Measurements from ENCODE around the gene NUMBL. TPM values are rescaled to one million over a fixed set of nuclear protein-coding genes. Genes with fewer than 3 reads are reported as not detected.

NUMBL gene
- polyA plus RNA-seq, 12 donors: 19.9 to 119 (median 26.9) TPM

DNA sequence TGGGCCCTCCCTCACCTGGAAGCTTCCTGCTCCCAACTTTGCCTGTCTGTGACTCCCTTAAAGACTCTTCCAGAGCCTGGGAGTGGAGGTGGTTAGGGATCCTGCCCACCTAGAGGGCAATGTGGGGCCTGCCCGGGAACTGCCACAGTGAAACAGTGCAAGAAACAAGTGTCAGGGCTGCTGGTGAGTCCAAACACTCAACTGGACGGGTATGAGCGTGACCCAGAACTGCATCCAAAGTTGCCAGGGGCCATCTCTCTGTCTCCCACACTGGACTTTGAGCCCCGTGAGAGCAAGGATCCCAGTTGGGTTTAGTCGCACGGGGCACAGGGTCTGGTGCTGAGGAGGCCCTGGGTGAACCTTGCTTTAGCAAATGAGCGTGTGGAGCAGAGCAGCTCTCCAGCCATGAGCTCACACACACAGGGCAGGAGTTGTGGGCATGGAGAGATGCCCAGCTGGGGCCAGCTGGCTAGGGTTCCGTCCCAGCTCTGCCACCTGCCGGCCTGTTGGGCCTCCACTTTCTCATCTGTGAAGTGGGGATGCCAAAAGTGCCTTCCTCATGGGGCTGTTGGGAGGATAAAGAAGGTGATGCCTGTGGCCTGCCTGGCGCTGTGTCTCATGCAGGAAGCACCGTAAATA is 2.8 kb upstream of the NUMBL start:
- no peak for DNase-seq

DNA sequence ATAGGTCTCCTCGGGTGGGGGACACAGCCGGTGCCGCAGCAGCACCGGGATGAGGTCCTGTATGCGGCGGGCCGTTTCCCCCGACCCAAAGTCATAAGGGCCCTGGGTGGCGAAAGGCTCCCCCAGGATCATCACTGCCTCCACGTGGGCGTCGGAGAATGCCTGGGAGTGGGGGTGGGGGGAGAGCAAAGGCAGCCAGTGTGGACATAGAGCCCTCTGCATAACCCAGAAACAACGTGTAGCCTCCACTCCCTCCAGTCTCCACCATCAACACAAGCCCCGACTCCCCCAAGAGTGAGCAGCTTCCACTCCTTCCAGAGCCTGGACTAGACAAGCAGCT is 1.7 kb upstream of the NUMBL start:
- no peak for DNase-seq

DNA sequence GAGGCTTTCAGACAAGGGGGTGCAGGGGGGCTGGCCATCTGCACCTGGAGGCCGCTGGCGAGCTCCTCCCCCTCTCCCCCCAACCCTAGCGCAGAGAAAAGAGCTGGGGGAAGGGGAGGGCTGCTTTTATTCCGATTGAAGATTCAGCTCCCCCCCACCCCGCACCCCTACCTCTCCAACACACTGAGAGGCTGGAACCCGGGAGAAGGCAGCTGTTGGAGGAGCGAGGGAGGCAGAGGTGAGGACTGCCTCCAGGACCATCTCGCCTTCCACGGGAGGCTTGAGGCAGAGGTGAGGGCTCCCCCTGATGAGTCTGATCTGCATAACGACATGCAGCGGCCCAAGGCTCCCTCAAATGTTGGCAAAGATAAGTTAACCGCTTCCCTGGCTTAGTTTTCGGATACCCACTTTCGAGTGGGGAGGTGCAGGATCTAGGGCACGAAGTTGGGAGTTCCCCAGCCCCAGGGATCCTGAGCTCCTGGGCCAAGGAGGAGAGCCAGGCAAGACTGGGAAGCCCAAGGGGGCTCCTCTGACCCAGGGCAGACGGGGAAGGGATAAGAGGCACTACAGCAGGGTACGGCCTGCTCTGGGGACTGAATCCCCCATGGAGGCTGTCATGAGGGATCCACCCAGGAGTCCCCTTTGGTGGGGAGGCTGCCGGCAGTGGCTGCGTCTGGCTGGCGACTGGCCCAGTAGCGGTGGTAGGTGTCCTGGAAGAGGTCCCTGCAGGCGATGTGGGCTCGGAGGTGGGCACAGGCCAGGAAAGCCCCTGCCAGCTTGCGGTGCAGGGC is 1.2 kb upstream of the NUMBL start:
- no peak for DNase-seq

DNA sequence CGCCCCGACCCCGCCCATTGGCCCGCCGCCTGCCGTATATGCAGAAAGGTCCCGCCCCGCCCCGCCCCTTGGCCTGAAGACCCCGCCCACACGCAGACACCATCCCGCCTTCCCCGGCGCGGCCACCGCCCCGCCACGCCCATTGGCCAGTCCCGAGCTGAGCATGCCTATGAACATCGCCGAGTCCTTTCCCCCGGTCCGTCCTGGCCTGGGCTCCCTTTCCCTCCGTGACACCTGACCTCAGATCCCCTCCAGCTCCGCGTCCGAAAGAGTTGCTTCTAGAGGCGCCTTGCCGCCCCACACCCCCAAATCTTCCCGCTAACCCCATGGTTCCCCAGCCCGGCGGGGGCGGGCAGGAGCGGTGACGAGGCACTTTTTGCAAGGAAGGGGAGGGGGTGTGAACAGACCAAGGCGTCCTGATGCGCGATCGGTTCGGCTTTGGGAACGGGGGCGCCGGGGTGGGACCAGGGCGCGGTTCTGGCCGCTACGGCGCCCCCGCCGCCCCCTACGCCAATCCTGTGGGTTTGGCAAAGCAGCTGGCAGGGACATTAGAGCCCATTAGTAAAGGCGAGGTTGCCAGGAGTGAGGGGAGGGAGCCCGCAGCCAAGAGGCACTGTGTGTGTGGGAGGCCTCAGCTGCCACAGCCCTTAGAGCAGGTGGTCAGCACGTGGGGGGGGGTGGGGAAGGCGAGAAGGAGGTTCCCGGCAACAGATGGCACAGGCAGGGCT is 406 bp upstream of the NUMBL start:
- peak; percentile 93 for DNase-seq

DNA sequence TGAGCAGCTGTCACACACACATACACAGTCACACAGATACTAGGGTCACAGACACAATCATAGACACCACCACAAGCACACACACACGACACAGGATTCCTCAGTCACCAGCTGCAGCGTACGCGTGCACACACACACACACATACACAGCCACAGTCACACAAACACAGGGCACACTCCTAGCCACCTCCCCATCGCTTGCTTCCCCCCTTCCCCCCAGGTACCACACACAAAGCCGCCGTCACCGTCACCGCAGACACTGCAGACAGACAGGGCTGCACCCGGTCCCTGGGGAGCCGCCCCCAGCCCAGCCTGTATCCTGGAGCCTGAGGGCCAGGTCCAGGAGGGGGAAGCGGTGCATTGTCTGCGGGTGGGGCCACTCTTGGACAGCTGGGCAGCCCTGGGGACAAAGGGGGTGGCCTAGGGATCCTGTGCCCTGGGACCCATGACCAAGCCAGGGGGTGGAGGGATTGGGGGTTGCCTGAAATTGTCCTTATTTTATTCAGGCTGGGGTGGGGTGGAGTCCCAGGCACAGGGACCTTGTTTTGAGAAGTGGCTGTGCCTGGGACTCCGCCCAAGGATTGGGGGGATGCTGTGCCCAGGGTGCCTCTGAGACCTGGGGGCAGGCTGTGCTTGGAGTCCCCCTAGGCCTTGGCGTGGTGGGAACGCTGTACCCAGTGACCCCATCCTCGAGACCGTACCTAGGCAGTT is 957 bp downstream of the NUMBL start:
- DNase-seq: no peak

DNA sequence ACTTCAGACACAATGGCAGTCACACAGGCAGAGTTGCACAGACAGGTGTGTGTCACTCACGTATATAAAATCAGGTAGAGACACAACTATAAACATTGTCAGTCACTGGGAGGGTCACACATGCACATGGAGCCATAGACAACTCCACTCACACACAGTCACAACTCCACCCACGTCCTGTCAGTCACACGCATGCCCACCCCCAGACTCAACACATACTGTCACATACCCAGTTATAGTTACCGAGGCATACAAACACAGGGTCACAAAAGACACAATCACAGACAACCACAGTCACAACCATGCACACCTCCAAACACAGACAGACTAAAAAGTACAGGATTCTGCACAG is 1.5 kb downstream of the NUMBL start:
- DNase-seq: no peak

DNA sequence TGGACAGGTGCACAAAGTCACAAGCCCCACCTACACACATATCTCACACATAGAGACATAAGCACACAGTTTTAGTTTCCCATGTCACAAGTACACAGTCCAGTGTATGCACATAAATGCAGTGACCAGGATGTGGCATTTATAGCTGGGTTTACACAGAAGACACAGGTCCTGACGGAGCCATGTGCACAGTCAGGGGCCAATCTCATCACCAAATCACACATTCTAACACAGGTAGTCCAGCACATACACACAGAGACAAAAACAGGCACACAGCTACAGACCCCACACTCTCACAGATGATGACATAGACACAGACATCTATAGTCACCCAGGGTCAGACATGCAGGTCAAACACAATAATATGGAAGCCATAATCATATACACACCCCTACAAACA is 2.1 kb downstream of the NUMBL start:
- no peak for DNase-seq

DNA sequence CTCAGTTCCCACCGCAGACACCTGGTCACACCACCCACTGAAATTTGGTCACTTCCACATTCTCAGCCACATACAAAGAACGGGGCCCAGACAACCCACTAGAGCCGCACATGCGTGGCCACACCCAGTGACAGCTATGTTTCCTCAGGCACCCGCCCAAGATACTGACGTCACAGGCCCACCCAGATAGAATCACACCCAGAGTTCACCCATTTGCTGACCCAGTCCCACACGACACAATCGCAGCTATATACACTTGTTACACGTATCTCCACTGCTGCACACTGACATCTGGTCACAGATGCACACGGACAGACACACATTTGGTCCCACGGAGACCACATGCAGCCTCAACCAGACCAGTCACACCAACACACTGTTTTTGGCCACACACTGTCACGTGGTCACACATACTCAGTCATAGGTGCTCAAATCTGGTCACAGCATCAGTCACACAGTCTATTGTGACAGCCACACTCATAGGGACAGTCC is 2.9 kb downstream of the NUMBL start:
- DNase-seq: peak; percentile 87

DNA sequence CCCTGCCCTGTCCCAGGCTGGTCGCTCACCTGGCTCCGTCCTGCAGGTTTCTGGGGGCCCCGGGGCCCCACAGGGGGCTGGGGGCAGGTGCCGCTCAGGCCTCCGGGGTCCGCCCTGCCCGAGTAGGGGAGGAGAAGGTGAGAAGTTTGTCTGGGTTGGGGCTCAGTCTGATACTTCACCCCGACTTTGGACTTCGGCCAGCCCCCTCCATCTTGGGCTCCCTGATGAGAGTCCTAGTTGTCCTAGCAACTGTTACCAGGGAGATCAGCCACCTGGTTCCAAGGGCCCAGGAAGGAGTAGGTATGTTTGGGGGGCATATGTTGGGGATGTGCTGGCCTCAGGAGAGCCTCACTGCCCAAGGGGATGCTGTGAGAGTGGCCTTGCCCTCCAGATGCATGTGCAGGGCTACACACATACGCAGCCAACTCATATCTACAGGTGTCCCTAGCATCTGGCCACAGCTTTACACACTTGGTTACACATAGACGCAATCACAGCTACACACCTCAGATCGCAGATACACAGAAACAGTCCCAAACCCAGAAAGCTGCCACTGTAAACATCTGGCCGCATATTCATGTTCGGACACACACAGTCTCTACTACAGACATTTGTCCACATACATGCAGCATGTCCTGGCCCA is 3.4 kb downstream of the NUMBL start:
- no peak for DNase-seq

DNA sequence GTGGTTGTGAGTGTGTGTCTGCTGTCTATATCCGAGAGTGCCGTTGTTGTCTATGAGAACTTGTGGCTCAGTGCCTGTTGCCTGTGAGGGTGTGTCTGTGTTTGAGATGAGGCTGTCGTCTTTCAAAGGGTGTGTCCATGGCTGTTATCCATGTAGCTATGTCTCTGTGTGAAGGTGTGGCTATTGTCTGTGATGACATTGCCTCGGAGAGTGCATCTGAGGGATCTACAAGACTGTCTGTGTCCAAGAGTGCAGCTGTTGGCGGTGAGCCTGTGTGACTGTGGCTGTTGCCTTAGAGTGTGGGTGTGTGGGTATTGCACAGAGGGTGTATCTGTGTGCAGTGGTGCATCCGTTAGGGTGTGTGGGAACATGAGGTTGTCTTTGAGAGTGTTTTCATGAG is 4.9 kb downstream of the NUMBL start:
- no peak for DNase-seq

DNA sequence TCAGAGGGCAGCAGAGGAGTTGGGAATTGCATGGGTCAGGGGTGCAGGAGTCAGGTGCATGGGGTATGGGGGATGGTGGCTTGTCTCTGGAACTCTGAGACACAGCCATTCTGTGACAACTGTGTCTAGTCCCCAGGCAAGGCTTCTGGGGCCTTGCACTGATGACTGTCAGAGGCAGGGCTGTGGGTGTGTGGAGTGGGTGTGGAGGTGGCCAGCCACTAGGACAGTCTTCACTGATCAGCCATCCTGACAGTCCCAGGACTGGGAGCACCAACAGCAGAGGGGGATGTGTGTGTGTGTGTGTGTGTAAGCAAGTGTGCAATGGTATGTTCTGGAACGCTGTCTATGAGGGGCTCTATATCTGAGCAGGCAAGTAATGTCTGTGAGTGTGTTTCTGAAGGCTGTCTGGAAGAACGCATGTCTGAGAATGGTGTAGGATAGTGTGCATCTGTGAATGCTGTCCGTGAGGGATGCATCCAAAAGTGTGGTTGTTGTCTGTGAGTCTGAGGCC is 5.4 kb downstream of the NUMBL start:
- DNase-seq: no peak

DNA sequence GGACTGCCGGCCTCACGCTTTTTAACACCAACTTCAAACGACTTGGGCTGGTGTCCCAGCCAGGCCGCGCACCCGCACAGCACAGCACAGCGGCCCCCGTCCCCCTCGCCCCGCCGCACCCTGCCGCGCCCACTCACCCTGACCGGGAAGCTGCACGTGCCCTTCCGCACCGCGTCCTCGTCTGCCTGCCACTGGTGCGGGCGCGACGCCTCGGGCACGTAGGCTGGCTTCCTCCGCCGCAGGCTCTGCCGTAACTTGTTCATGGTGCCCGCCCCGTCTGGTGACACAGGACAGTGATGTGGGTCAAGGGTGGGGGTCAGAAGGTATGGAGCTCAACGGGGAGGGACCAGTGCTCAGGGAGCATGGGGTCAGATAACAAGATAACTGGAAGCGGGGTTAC is 6.2 kb downstream of the NUMBL start:
- no peak for DNase-seq

DNA sequence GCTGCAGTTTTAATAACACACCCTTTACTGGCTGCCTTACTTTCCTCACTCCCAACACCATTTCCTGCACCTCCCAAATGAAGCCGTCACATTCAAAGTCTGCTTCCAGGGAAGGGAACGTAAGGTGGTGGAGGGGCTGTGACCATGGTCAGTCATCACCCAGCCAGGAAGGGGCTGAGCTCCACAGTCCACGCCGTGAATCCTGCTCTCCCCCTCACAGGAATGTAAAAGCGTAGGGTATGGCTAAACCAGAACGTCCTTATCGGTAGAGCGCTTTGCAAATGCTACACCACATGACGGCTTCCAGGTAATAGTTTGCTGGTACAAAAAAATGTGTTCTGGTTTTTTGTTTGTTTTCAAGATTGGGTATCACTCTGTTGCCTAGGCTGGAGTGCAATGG is 7.0 kb downstream of the NUMBL start:
- DNase-seq: no peak

DNA sequence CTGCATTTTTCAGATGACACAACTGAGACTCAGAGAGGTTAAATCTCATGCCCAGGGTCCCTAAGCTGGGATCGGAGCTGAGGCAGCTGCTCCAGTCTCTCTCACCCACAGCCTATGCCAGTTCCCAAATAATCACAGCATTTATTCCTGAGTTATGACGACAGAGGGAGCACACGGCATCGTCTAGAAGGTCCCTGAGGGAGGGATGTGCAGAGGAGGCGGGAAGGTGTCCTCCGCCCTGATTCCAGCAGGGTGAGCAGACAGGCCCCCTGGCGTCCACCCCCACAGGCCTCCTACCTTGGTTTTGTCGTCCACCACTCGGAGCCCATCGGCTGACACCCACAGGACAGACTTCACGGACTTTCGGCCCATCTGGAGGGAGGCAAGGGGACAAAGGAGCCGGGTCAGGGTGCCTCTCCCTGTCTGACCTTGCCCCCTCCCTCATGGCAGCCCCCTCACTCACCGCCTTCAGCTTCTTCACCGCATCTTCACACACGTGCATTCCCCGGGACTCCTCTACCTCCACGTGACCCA is 8.0 kb downstream of the NUMBL start:
- no peak for DNase-seq

DNA sequence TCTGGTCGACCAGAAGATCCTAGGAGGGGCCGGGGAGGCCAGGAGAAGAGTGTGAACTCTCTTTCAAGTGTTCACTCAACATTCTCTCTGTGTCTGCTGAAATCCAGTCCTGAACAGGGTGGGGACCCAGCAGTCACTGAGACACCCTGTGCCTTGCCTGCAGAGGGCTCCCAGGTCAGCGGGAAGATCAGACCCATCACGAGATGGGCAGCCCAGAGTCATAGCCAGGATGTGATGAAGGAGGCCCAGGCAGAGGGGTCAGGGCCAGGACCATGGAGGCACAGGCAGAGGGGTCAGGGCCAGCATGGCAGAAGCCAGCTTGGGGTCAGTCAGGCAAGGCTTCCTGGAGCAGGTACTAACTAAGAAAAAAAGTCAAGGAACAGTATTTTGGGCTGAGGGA is 9.4 kb downstream of the NUMBL start:
- DNase-seq: no peak

DNA sequence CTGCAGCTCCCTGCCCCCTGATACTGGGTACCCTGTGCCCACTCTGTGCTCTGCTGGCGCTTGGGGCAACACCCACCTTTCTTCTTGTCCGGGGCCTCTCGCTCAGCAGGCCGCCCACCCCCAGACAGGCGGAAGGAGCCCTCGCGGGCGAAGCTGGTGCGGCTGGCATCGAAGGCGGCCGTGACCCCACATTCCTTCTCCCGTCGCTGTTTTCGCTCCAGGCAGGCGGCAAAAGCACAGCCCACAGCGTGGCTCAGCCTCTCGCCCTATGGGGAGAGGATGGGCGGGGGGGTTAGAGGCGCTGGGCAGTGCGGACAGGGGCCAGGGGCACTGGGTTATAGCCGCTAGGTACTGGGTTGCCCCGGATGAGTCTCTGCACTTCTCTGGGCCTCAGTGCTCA is 13.3 kb downstream of the NUMBL start:
- DNase-seq: no peak

DNA sequence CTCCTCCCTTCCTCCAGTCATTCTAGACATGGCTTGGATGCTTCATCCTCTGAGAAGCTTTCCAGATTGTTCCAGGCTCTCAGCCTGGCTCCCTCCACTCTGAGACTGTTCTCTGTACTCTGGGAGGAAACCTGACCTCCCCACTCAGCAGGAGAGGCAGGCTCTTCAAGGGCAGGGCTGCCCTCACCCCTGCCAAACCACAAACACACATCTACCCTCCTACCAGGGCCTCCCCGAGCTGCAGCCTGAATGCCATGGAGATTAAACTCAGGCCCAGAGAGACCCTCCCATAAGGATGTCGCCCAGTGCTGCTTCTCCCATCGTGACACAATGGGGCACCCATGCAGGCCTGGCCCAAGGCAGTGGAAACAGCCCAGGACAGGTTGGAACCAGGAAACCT is 16.2 kb downstream of the NUMBL start:
- no peak for DNase-seq

DNA sequence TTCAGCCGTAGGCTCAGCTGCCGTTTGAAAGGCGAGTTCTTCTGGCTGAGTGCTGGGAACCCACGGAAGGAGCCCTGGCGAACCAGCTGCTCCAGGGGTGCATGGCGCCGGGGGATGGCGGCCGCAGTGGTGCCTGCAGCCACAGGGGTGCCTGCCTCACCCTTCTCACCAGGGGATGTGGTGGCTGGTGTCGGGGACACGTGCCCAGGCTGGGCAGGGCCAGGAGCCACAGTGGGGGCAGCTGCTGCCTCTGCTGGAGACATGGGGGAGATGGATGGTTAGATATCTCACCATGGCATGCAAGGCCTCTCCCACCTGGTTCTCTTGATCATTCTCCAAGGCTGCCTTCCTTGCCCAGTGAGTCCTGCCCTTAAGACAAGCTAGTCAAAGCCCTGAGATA is 17.1 kb downstream of the NUMBL start:
- DNase-seq: no peak

DNA sequence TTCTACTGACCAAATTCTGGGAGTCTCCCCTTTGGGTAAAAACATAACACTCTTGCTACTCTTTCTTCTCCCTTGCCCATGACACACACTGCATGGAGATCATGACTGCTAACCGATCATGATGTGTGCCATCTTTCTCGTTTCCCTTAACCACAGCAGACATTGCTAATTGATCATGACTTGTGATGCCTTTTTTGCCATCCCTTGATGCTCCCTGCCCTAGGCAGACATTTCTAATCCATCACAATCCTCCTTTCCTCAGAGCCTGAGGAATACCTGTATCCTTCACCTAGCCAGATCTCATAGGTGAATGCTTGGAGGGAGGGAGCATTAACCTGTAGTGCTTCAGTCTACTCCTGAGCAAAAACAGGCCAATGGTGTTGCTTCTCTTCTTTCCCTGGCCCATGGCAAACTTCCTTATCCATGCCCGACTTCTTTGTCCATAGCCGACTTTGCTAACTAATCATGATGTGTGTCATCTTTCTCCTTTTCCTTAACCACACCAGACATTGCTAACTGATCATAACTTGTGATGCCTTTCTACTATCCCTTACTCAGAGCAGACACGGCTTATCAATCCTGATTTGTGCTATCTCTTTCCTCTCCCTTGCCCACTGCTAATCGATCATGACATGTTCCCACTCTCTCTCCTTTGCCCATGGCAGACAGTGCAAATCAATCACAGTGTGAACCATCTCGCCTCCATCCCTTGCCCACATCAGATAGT is 17.7 kb downstream of the NUMBL start:
- DNase-seq: no peak

DNA sequence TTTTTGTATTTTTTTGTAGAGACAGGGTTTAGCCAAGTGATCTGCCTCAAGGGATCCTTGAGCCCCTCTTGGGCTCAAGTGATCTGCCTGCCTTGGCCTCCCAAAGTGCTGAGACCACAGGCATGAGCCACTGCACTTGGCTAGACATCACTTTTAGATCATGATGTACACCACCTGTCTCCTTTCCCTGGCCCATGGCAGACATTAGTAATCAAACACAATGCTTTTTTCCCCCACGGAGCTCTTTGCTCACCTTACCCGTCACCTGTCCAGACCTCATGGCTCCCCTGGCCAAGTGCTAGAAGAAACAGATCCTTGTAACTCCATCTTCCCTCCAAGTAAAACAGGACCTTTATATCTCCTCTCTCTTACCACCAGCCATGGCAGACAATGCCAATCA is 18.4 kb downstream of the NUMBL start:
- DNase-seq: no peak

DNA sequence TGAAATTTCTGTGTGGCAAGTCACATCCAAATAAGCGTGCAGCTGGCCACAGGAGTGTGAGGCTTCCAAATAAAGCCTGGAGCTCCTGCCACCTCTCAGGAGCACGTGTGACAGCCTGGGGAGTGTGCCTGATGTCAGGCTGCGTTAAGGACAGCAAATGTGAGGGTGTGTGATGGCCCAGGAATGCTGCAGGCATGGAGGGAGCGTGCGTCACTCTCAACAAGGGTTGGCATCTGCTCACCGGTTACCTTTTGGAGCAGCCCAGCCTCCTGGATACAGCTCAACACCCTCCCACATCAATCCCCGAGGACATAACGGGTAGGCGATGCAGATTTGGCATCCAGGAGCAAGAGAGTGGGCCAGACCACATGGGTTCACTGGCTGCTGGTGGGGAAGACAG is 19.0 kb downstream of the NUMBL start:
- DNase-seq: no peak
